Putamen (tissue), 1 donor: Measurements from ENCODE around the gene GZF1.

ENCODE experiments used
- DNase-seq: peaks from one replicate; pipeline ENCODE4 v3.0.0-alpha.2; 2016; ENCODE audit warnings: low spot score

GZF1 gene

DNA sequence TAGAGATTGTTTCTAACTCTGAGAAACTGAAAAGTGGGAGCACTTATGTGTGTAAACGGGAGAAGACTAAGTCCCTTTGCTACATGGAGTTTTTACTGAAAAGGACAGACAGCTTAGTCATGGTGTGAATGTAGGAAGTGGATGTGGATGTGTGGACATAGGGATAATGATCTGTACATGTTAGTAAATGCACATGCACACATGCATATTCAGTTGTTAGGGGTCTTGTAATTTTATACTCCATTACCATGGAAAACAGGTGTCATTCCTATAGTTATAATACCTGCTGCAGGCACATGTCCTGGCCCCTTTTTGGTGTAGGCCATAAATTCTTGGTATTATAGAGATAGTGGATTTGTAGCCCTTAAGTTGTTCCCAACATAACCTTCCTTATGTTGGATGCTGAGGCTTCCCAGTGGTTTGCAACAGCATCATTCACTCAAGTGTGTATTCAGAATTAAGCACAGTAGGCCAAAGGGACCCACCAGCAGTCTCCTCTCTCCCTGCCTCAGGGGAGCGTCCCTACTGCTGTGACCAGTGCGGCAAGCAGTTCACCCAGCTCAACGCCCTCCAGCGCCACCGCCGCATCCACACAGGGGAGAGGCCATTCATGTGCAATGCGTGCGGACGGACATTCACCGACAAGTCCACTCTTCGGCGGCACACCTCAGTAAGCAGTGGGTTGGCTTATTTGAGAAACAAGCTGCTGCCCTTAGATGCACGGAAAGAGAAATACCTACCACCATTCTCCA, 7.3 kb downstream of the GZF1 start:
- no peak for DNase-seq

DNA sequence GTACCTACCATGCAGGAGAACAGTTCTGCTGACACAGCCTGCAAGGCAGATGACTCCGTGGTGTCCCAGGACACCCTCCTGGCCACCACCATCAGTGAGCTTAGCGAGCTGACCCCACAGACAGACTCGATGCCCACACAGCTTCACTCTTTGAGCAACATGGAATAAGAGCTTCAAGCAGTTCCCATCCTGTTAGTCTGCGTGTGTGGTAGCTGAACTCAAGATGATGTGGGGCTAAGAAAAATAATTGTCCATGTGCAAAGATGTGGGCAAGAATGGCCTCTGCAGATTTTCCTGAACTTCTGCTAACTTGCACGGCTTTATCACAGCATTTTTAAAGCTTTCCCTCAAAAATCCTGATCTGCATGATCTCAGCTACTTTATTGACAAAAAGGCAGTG, 8.3 kb downstream of the GZF1 start:
- no peak for DNase-seq

DNA sequence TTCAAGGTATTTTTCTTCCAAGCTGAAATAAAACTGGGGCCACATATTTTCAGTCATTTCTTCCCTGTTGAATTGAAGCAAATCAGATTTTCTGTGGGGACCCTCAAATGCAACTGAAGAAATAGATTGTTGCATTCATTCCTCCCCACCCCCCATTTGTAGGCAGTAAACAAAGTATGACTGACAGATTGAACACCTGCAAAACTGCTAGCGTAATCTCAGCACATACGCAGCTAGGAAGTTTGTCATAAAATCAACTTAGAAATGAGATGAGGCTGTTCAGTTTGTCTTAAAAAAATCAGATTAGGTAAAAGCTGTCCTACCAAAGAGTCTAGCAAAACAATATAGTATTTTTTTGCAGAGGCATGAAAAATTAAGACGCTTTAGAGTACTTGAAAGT, 8.9 kb downstream of the GZF1 start:
- no peak for DNase-seq

DNA sequence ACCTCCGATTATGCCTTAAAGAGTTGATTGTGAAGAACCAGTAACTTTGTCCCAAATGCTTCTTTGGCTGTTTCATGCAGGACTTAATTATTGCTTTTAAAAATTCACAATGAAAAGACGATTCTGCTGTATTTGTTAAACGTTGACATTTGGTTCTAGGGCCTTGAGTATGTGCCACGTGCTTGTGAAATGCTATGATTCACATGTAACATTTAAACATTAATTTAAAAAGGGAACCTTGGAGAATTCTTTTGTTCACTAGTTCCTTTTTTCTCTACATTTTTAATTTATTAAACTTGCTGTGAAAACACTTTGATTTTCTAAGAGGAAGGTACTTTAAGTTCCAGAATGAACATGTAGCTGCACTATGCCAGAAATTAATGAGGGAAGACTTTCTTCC, 9.5 kb downstream of the GZF1 start:
- no peak for DNase-seq

DNA sequence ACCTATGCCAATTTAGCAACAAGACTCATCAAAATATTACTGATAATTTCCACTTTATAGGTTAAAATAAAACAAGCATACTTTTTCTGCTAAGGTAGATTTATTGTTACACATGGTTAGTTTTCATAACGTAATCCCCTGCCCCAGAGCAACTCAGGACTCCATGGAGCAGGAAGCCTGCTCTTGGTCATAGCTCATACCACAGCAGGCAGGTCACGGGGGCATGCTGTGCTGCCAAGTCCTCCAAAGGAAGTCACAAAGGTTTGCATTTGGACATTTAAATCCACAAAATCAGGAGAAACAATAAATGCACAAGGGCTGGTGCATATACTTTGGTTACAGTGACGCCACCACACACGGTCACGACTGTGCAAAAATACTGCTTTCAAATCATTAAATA, 12.5 kb downstream of the GZF1 start:
- DNase-seq, result no peak

DNA sequence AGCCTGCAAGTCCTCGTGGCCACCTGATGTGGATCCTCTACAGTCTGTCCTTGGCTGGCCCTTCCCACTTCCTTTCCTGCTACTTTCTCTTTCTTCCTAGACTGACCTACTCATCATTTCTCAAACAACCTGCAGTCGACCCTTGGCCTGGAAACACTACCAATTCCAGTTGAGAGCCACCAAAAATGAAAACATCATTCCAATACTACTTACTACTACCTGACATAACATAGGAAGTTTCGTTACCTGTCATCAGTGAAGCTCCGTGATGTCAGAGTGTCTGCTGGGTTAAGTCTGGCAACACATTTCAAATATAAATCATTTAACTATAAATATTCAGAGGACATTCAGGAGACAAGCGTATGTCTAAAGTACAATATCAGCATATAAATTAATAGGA, 13.8 kb downstream of the GZF1 start:
- no peak for DNase-seq

DNA sequence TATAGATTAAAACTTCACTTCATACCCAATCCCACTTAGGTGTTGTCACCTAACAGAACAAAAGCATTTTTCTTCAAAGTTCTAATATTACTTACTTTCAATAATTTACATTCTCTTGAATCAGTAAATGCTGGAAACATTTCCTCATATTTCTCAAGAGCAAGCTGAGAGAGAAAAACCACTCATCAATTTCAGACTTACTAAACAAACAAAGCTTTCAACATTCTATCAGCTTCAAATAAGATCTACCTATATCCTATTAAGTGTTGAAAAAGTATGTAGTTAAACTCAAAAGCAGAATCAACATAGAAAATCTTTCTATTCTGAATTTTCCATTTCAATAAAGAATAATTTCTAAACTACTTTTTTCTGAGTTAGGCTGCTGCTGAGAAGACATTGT, 17.8 kb downstream of the GZF1 start:
- DNase-seq, result no peak

DNA sequence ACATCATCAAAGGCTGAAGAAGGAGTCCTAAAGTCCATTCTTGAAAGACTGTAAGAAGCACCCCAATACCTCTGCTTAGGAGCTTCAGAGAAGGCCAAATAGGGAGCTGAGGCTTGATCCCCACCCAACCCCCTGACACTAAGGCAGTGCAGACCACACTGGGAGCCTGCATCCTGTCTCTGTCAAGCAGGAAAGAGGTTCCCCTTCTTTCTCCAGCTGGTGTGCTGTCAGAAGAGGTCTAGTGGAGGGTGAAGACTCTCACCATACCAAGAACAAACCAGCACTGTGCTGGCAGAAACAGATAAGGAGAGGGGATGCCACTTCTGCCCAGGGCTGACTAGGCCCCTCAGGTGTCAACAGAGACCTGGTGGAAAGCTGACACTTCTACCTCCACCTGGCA, 19.9 kb downstream of the GZF1 start:
- no peak for DNase-seq

DNA sequence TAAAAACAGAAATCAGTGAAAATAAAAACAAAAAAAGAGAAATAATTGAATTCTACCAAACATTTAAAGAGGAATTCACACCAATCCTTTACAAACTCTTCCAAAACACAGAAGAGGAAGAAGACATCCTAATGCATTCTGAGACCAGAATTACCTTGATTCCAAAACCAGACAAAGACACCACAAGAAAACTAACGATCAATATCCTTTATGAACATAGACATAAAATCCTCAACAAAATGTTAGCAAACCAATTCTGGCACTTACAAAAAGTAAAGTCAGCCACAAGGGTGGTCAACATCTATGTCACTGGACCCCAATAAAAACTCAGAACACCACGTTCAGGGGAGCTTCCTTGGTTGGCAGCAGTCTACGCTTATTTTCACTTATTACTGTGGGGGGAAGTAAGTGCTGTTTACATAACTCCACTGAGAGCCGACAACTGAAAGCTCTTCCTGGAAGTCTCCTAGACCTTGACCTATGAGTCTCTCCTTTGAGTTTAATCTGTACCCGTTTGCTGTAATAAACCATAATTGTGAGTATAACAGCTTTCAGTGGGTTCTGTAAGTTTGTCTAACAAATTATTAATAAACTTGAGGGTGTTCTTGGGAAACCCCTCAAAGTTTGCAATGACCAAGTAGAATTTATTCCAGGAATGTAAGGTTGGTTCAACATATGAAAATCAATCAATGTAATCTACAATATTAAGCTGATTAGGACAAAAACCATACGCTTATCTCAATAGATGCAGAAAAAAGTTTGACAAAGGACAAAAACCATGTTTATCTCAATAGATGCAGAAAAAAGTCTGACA, 24.5 kb downstream of the GZF1 start:
- DNase-seq, result no peak

DNA sequence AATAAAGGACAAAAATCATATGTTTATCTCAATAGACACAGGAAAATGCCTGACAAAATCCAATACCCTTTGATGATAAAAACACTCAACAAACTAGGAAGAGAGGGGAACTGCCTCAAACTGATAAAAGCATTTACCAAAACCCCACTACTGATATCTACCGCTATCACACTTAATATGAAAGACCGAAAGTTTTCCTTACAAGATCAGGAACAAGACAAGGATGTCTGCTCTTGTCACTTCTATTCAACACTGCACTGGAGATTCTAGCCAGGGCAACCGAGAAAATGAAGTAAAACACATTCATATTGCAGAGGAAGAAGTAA, 25.1 kb downstream of the GZF1 start:
- no peak for DNase-seq

DNA sequence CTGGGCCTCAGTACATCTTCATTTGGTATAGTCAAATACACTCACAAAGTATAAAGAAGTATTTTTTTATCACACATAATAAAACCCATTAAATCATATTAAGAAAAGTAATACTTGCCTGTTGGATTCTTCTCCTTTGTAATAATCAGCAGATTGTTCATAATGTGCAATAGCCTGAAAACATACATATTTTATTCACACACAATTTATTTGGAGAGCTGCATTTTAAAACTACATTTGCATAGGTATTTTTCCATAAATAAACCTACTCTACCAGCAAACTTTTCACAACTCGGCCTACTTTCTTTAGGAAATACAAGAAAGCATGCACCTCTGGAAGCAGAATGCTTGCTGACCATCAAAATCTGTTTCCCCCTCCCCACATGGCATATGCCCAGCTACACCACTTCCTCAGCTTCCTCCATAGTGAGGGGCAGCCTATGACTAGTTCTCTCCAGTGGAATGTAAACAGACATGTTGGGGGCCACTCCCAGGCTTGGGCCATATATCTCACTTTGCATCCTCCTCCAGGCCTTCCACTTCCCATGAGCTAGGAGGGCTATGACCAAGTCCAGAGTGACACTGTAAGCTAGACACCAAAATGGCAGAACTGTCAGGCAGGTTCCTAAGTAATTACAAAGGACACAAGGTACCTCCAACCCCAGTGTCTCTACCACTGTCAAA, 28.3 kb downstream of the GZF1 start:
- DNase-seq, result no peak

DNA sequence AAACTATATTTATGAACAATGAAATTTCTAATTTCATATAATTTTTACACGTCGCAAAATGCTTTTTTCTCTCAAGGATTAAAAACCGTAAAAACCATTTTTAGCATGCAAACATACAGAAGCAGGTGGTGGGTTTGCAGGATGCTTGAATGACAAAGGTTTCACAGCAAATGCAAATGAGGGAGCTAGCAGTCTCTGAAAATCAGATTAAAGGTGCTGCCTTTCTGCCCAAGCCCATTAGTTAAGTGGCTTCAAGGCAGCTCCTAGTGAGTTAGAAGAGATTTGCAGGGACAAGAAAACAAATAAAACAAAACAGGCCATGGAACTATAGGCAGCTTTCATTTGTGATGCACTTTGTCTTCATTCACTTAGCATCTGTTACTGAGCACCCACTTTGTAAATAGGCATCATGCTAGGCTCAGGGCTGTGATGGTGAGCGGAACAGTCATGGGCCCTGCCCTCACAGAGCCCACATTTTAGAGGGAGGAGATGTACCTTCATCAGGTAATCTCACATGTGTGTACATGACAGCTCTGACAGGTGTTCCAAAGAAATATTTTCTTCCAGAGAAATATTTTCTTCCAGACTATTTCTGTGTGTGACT, 29.8 kb downstream of the GZF1 start:
- no peak for DNase-seq

DNA sequence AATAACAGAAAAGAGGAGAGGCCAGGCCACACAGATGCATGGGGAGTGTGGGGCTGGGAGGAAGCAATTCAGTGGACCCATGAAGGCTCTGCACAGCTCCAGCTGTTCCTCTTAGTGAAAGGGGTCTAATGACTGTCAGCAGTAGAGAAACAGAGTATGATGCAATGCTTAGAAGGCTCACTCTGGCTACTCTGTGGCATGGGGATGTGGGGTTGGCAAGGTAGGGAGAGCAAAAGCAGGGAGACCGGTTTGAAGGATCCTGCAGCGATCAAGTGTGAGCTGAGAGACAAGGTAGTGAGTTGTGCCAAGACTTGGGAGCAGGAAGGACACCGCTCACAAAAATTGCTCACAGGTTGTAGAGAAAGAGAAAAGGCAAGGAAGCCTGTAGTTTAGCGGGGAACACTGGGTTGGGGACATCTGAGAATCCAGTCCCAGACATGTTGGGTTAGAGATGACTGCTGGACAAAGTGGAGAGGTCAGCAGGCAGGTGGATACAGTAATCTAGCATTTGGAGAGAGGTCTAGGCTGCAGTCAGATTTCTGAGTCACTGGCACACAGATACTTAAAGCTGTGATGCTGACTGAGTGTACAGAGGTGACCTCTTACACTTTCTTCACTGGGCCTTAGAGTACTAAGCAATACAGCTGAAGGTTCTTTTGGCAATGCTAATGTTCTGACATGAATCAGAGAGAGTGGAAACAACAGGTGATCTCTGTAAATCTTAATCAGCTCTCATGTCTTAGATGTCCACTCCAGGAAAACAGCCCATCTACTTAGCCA, 32.2 kb downstream of the GZF1 start:
- no peak for DNase-seq

DNA sequence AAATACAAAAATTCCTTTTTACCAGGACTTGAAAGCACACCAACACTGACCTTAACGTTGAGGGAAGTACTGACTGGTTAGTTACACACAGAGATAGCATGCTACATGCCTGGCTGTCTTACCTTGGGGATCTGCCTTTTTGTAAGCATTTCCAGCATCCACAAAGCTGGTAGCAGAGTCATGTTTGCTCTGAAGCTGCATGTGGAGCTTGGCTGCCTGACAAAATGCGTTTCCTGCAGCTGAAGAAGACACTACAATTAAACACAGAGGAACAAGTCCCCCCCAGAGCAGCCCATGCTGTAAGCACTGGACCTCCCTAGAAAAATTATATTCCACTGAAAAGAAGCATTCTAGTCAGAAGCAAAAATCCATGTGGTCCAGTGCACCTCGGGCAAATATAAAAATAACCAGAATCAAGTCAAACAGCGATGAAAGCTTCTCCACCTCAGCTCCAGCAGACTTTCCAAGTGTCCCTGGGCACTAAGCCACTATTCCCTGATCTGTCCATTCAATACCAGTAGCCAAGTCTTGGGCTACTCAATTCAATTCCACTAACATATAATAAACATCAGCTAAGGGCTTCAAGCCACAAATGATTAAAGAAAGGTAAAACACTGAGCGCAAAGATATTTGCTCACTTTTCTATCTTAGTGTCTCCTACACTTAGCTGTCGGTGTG, 35.1 kb downstream of the GZF1 start:
- DNase-seq, result no peak

DNA sequence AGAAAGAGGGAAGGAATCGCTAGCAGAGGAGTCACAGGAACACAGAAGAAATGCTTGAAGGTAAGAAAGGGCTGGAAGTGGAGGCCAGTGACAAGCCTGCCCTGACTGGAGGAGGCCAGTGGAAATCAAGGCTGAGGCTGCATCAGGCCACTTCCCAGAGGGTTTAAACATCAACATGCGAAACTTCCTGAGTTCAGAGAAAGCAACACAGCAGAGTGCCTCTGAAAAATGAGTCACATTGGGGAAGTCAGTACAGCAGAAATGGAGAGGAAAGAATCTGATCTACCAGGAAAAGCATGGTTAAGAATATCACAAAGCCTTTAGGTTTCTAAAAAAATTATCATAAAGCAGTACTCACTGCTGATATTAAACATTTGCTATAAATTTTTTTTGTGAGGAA, 36.0 kb downstream of the GZF1 start:
- DNase-seq, result no peak

DNA sequence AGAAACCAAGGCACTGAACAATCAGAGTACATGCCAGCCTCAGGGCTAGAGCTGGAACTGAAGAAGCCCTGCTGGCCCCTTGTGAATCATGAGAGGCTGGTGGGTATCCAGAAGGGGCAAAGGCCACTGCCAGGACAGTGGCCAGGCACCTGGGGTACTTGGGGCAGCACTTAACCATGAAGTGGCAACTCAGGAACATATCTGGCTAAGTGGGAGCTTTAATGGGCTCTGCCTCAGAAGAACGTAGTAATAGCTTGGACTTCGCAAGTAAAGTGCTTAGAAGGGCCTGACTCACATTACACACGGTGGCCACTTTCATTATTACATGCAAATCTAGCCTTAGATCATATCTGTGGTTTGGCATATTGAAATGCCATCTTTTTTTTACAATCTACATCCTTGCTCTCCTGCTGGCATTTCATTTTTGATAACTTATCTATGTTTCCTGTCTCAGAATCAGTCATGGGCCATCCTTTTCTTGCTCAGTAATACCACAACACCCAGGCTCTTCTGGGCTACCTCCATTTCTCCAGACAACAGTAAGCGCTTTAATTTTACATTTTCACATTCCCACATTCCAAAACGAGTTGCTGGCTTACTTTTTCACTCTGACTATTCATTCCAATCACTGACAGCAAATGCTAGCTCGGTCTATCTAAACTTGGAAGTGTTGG, 37.7 kb downstream of the GZF1 start:
- DNase-seq, result no peak

DNA sequence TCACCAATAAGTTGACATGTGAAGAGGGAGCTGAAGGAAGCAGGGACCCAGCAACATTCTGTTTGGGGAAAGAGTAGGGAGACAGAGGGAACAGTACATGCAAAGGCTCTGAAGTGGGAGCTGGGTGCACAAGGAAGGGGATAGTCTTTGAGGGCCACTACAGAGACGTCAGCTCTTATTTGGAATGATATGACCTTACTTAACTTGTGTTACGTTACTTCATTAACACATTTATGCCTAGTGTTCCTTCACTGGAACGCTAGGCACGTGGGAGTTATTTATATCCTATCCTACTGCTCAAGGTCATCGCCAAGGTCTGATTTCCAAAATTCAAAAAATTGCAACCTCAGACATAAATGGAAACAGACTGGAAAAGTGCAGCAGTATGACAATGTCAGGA, 39.1 kb downstream of the GZF1 start:
- DNase-seq, result no peak

DNA sequence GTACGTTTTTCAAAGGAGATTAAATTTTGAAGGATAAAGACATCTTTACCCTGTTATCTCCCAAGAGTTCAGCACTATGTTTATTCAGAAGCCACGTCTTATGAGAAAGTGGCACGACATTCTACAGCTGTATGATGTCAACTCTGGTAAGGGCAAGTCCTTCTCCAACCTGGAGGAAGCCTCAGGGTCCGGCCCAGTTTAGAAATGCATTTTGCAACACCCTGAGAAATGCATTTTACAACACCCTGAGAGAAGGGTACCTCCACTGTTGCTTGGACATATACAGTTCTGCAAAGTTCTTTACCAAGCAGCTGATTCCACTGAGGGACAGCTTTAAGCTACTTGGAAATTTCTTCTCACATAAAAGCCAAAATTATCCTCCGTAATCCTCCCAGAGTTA, 41.8 kb downstream of the GZF1 start:
- DNase-seq, result no peak

DNA sequence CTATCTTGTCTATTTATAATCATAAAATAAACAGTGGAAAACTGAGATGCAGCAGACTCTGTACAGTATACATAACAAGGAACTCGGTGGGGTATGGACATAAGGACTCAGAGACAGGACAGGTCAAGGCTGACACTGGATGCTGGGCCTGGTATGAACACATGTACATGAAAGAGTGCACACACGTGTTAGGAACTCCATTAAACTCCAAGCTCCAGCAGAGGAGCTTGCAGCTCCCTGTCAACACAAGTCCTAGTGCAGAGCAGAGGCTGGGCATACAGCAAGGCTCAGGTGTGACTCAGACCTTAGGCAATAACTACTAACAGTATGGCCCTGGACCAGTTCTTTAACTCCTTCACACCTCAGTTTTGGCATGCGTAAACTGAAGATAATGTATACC, 42.2 kb downstream of the GZF1 start:
- DNase-seq, result no peak

DNA sequence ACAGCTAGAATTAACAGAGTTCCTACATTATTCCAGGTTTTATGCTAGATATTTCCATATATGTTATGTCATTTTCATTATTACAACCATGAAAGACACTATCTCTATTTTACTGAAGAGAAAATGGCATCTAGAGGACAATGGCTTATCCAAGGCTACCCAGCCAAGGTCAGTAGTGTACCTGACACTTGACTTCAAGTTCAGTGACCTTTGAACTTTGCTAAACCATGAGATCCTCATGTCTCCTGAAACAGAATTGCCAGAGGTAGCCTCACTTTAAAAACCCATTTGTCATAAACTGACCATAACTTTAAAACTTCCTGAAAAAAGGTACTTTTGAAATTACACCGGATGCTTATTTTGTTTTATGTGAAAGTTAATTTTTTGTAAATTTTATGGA, 44.9 kb downstream of the GZF1 start:
- no peak for DNase-seq
